H1 (cell line): ENCODE measurements around the gene STXBP4. TPM values are rescaled to one million over a fixed set of nuclear protein-coding genes. Genes with fewer than 3 reads are reported as not detected.

ENCODE experiments used
- CTCF ChIA-PET: fragments of 300-600 bp; sonication (Branson Sonifier 250); formaldehyde crosslinking; loops from one replicate; lab custom pipeline; 2021; ENCODE audit not compliant: partially characterized antibody; lab: Charles Lee
- POLR2A ChIA-PET: fragments of 300-600 bp; sonication (Branson Sonifier 250); formaldehyde crosslinking; loops from one replicate; lab custom pipeline; 2021; ENCODE audit warnings: inconsistent platforms; ENCODE audit not compliant: partially characterized antibody; lab: Charles Lee
- DNase-seq, 2 experiments: peaks; one replicate each; pipeline versions ENCODE4 v3.0.0 to v3.0.0-alpha.2; 2010 to 2022; ENCODE audit warnings: low spot score in 2 of 2, low read depth in 1 of 2, mixed read lengths in 1 of 2
- FAIRE-seq: peaks from 2 replicates; lab custom pipeline; 2011; peaks lifted over from hg19 to GRCh38; lab: Jason Lieb, UNC
- H2AFZ ChIP-seq: 2 replicates; pipeline ENCODE4 v1.8.1; 2012; ENCODE audit warnings: low read length, inconsistent platforms
- H2AK5ac ChIP-seq: 2 replicates; pipeline ENCODE4 v1.6.1; 2013; ENCODE audit warnings: low read depth, low read length
- H2BK120ac ChIP-seq: replicated peaks from 2 replicates; pipeline ENCODE3; 2013; ENCODE audit warnings: low read depth, low read length, inconsistent platforms
- H2BK12ac ChIP-seq: 2 replicates; pipeline ENCODE4 v1.6.1; 2013; ENCODE audit warnings: low read depth, low read length
- H2BK15ac ChIP-seq: 2 replicates; pipeline ENCODE4 v1.6.1; 2013; ENCODE audit warnings: low read length
- H2BK20ac ChIP-seq: 2 replicates; pipeline ENCODE4 v1.6.1; 2013; ENCODE audit warnings: low read length
- H2BK5ac ChIP-seq: 2 replicates; pipeline ENCODE4 v1.6.1; 2013; ENCODE audit warnings: low read depth, low read length
- H3K14ac ChIP-seq: 2 replicates; pipeline ENCODE4 v1.6.1; 2013; ENCODE audit warnings: inconsistent platforms; ENCODE audit not compliant: insufficient read length
- H3K18ac ChIP-seq: 2 replicates; pipeline ENCODE4 v1.6.1; 2013; ENCODE audit warnings: low read length; ENCODE audit errors: extremely low read depth
- H3K23ac ChIP-seq: 2 replicates; pipeline ENCODE4 v1.6.1; 2013; ENCODE audit warnings: inconsistent platforms; ENCODE audit not compliant: insufficient read length
- H3K23me2 ChIP-seq: 2 replicates; pipeline ENCODE4 v1.6.1; 2013; ENCODE audit warnings: low read depth, low read length
- H3K27ac ChIP-seq: 2 replicates; pipeline ENCODE4 v1.6.1; 2011; ENCODE audit warnings: low read depth, low read length, inconsistent platforms
- H3K27me3 ChIP-seq, 4 experiments: replicated peaks in 1 of 4; 1 replicate in 1 of 4; 2 replicates in 3 of 4; pipeline versions ENCODE4 v1.6.1 to v1.8.1; 2011 to 2013; ENCODE audit warnings: low read length in 3 of 4, mild to moderate bottlenecking in 3 of 4, inconsistent platforms in 2 of 4, mixed read lengths in 2 of 4, moderate library complexity in 1 of 4; ENCODE audit not compliant: control insufficient read depth in 3 of 4, insufficient read depth in 3 of 4; ENCODE audit errors: extremely low read depth in 1 of 4
- H3K36me3 ChIP-seq, 4 experiments: 2 replicates each; pipeline versions ENCODE4 v1.6.1 to v1.8.1; 2011 to 2013; ENCODE audit warnings: mild to moderate bottlenecking in 4 of 4, low read length in 3 of 4, moderate library complexity in 2 of 4, control low read depth in 1 of 4, inconsistent platforms in 1 of 4; ENCODE audit not compliant: insufficient read depth in 4 of 4, control insufficient read depth in 2 of 4
- H3K4ac ChIP-seq: replicated peaks from 2 replicates; pipeline ENCODE3; 2013; ENCODE audit warnings: low read length, low read depth, mixed read lengths, inconsistent platforms; ENCODE audit not compliant: insufficient read length
- H3K4me1 ChIP-seq, 4 experiments: replicated peaks in 1 of 4; 1 replicate in 1 of 4; 2 replicates in 3 of 4; pipeline versions ENCODE4 v1.6.1 to v1.8.1; 2011 to 2013; ENCODE audit warnings: low read length in 3 of 4, inconsistent platforms in 2 of 4, mixed read lengths in 1 of 4; ENCODE audit not compliant: insufficient read depth in 4 of 4, control insufficient read depth in 3 of 4
- H3K4me2 ChIP-seq, 2 experiments: 2 replicates each; pipeline versions ENCODE4 v1.6.1 to v1.8.1; 2011 to 2013; ENCODE audit warnings: low read depth in 2 of 2, low read length in 2 of 2, control low read depth in 1 of 2, inconsistent platforms in 1 of 2, mild to moderate bottlenecking in 1 of 2; ENCODE audit not compliant: insufficient read depth in 1 of 2
- H3K4me3 ChIP-seq, 4 experiments: fragments of 200-600, 300-600 bp in 1 of 4; sonication (generic), shearing (Covaris generic), sonication (Bioruptor Twin) in 1 of 4; 2 replicates each; pipeline versions ENCODE4 v1.5.1 to v1.8.1; 2011 to 2016; ENCODE audit warnings: low read length in 4 of 4, low read depth in 3 of 4, control low read depth in 2 of 4, inconsistent platforms in 2 of 4, mild to moderate bottlenecking in 2 of 4, mixed read lengths in 1 of 4, moderate library complexity in 1 of 4; ENCODE audit not compliant: insufficient read depth in 2 of 4; ENCODE audit errors: extremely low read depth in 1 of 4
- H3K56ac ChIP-seq: replicated peaks from 2 replicates; pipeline ENCODE3; 2013; ENCODE audit warnings: low read depth, mild to moderate bottlenecking, mixed read lengths, low read length, inconsistent platforms; ENCODE audit not compliant: insufficient read length
- H3K79me1 ChIP-seq: 2 replicates; pipeline ENCODE4 v1.6.1; 2013; ENCODE audit warnings: low read depth, low read length, control low read depth
- H3K79me2 ChIP-seq, 2 experiments: 2 replicates each; pipeline versions ENCODE4 v1.6.1 to v1.8.1; 2012 to 2013; ENCODE audit warnings: low read length in 2 of 2, mild to moderate bottlenecking in 2 of 2, inconsistent platforms in 1 of 2; ENCODE audit not compliant: insufficient read depth in 2 of 2, control insufficient read depth in 1 of 2
- H3K9ac ChIP-seq, 4 experiments: replicated peaks in 1 of 4; 1 replicate in 1 of 4; 2 replicates in 3 of 4; pipeline versions ENCODE4 v1.6.1 to v1.8.1; 2011 to 2013; ENCODE audit warnings: low read depth in 3 of 4, low read length in 3 of 4, control low read depth in 2 of 4, mild to moderate bottlenecking in 2 of 4, moderate library complexity in 2 of 4, inconsistent platforms in 1 of 4; ENCODE audit errors: extremely low read depth in 1 of 4
- H3K9me3 ChIP-seq, 2 experiments: 2 replicates each; pipeline versions ENCODE4 v1.6.1 to v1.8.1; 2012 to 2013; ENCODE audit warnings: mild to moderate bottlenecking in 2 of 2, moderate library complexity in 2 of 2, control low read depth in 1 of 2, inconsistent platforms in 1 of 2, low read depth in 1 of 2, low read length in 1 of 2, mixed read lengths in 1 of 2; ENCODE audit not compliant: insufficient read depth in 2 of 2
- H4K20me1 ChIP-seq, 2 experiments: replicated peaks in 1 of 2; 2 replicates each; pipeline versions ENCODE3 to v1.8.1; 2011 to 2013; ENCODE audit warnings: inconsistent platforms in 2 of 2, low read length in 2 of 2, mild to moderate bottlenecking in 1 of 2; ENCODE audit not compliant: insufficient read depth in 2 of 2, control insufficient read depth in 1 of 2
- H4K5ac ChIP-seq: 2 replicates; pipeline ENCODE4 v1.6.1; 2013; ENCODE audit warnings: low read length, low read depth, mixed read lengths, inconsistent platforms; ENCODE audit not compliant: insufficient read length
- H4K8ac ChIP-seq: 2 replicates; pipeline ENCODE4 v1.8.0; 2013; ENCODE audit warnings: mild to moderate bottlenecking, moderate library complexity, low read length, inconsistent platforms; ENCODE audit not compliant: insufficient read depth; ENCODE audit errors: extremely low read depth
- H4K91ac ChIP-seq: replicated peaks from 2 replicates; pipeline ENCODE3; 2013; ENCODE audit warnings: low read length, mixed read lengths, inconsistent platforms; ENCODE audit not compliant: insufficient read length
- BACH1 ChIP-seq: IDR thresholded peaks from 2 replicates; pipeline ENCODE4 v1.6.1; 2012; ENCODE audit warnings: low read length, improper control_type of control experiment
- BCL11A ChIP-seq, 2 experiments: IDR thresholded peaks; one replicate each; pipeline ENCODE4 v1.6.1; 2011; ENCODE audit warnings: low read depth in 2 of 2, low read length in 2 of 2, mild to moderate bottlenecking in 2 of 2
- EP300 ChIP-seq, 2 experiments: IDR thresholded peaks; 1 replicate in 1 of 2; 2 replicates in 1 of 2; pipeline ENCODE4 v1.6.1; 2011 to 2012; ENCODE audit warnings: low read depth in 2 of 2, low read length in 2 of 2, mild to moderate bottlenecking in 2 of 2, borderline replicate concordance in 1 of 2, inconsistent platforms in 1 of 2, moderate library complexity in 1 of 2
- EZH2 ChIP-seq: fragments of 200-600 bp; sonication (generic); IDR thresholded peaks from 2 replicates; pipeline ENCODE4 v1.7.1; 2012; ENCODE audit warnings: low read depth, mild to moderate bottlenecking, moderate library complexity, low read length, inconsistent platforms; ENCODE audit not compliant: severe bottlenecking
- GABPA ChIP-seq: IDR thresholded peaks from 2 replicates; pipeline ENCODE4 v1.6.1; 2011; ENCODE audit warnings: mild to moderate bottlenecking, low read length, moderate library complexity, borderline replicate concordance; ENCODE audit not compliant: insufficient read depth
- JUN ChIP-seq: IDR thresholded peaks from 2 replicates; pipeline ENCODE4 v1.6.1; 2011; ENCODE audit warnings: low read depth, mild to moderate bottlenecking, improper control_type of control experiment, low read length
- KDM4A ChIP-seq: IDR thresholded peaks from one replicate; pipeline ENCODE4 v1.7.1; 2012; ENCODE audit warnings: low read depth, mild to moderate bottlenecking, moderate library complexity, low read length, inconsistent platforms; ENCODE audit not compliant: severe bottlenecking
- MAFK ChIP-seq: IDR thresholded peaks from 2 replicates; pipeline ENCODE4 v1.6.1; 2012; ENCODE audit warnings: low read depth, mild to moderate bottlenecking, improper control_type of control experiment, low read length
- WGBS, 2 experiments: shearing (Covaris generic) in 1 of 2; methylation state at CpG; one replicate each; pipeline versions ENCODE4 v1.1.6 to v1.1.7; 2013 to 2015; ENCODE audit warnings: low lambda C conversion rate in 2 of 2, mixed read lengths in 2 of 2, inconsistent platforms in 1 of 2, low coverage in 1 of 2, missing lambda C conversion rate in 1 of 2; ENCODE audit not compliant: insufficient replicate concordance in 2 of 2, insufficient coverage in 1 of 2, insufficient read length in 1 of 2; ENCODE audit errors: extremely low coverage in 1 of 2, missing lambda C conversion rate in 1 of 2; 5-methylcytosine and 5-hydroxymethylcytosine counted together
- long read RNA-seq, 2 experiments: library from RNA in 1 of 2; library from capped mRNA in 1 of 2; stranded (forward); transcript quantifications; one replicate each; pipeline ENCODE4 v2.0.0, GENCODE V29; 2021; ENCODE audit warnings: inconsistent platforms in 1 of 2
- polyA minus RNA-seq, 3 experiments: library from RNA; depleted of rRNA, polyadenylated mRNA; stranded (reverse); fragments of >200 nt; gene quantifications; 1 replicate in 2 of 3; 2 replicates in 1 of 3; pipeline ENCODE4 v1.2.3, GENCODE V29; 2011
- polyA plus RNA-seq, 7 experiments: library from polyadenylated mRNA; depleted of rRNA in 3 of 7; stranded (reverse) in 5 of 7; unstranded in 2 of 7; fragments of >200 nt in 5 of 7; fragments of 200-250 nt in 2 of 7; gene quantifications; 1 replicate in 5 of 7; 2 replicates in 1 of 7; 4 replicates in 1 of 7; pipeline versions ENCODE4 v1.2.1 to v1.2.3, GENCODE V29; 2011 to 2013; ENCODE audit warnings: missing spikeins in 2 of 7, mixed read lengths in 2 of 7
- total RNA-seq: library from RNA; stranded (reverse); fragmentation: NEBNext Ultra II Directional; extraction: Animal tissue kit (Norgen Biotek cat#: 25700); gene quantifications from 2 replicates; pipeline ENCODE4 v1.2.1, GENCODE V29; 2021

STXBP4 gene
- 18.2 and 18.5 TPM in 2 replicates for total RNA-seq
- polyA plus RNA-seq (2011; rRNA removed) = 1.8 and 3.2 TPM in 2 replicates
- polyA plus RNA-seq (2011; cell fraction: cytosol; rRNA removed) = 4.4 TPM
- polyA plus RNA-seq (2011; cell fraction: nucleus; rRNA removed) = 2.7 TPM
- polyA plus RNA-seq (2012, experiment 1 of 2) = 2.3 to 7.0 TPM (median 3.7 TPM) in 4 replicates
- polyA plus RNA-seq (2012, experiment 2 of 2) = 0.59 TPM
- 7.8 TPM for polyA plus RNA-seq (2013, experiment 1 of 2)
- polyA plus RNA-seq (2013, experiment 2 of 2) = 6.7 TPM
- polyA minus RNA-seq (2011; rRNA and poly(A)+ RNA removed) = 11.1 and 15.4 TPM in 2 replicates
- 3.7 TPM for polyA minus RNA-seq (2011; cell fraction: cytosol; rRNA and poly(A)+ RNA removed)
- polyA minus RNA-seq (2011; cell fraction: nucleus; rRNA and poly(A)+ RNA removed) = 30.1 TPM
- long read RNA-seq, experiment 1, partial matches to known transcripts = 2 of 7 reads
- long read RNA-seq, experiment 1, other reads (novel, unspliced or antisense) = 5 of 7 reads
- long read RNA-seq, experiment 2, full-length matches to known transcripts = 1 of 10 reads
- long read RNA-seq, experiment 2, partial matches to known transcripts = 6 of 10 reads
- long read RNA-seq, experiment 2, other reads (novel, unspliced or antisense) = 3 of 10 reads

GRCh38 chr17:54968262-54968987, at the start of gene STXBP4, which contains the start of gene COX11:
STXBP4 (plus strand) TSS chr17:54968765; CDS start chr17:54986220, 17,455 bp downstream.
COX11 (minus strand) TSS chr17:54968654; CDS start chr17:54968646, 8 bp downstream.
- H4K5ac ChIP-seq = peak within 1 kb of the TSS; percentile 95
- 1% methylated on average over 54 of the region's 57 CpGs; no CpG with 5 or more reads in 1 of the 2 experiments for WGBS, 2 experiments
- peaks cover 0 to 8% (median 0%) of the 10 kb centered on the region in 4 experiments; a peak in 2 of 7 replicates for H3K4me1 ChIP-seq
- peak within 1 kb of the TSS; percentile 70; the same call in 1 of the 2 replicates for H2AFZ ChIP-seq
- DNase-seq = peak; percentile 93 to 96
- no peaks in the 10 kb centered on the region for H3K9me3 ChIP-seq
- H3K4me3 ChIP-seq = peak within 1 kb of the TSS; percentile 85 to 96 (median 89)
- no peaks in the 10 kb centered on the region for H4K20me1 ChIP-seq
- H4K8ac ChIP-seq = peak within 1 kb of the TSS; percentile 94; the same call in 1 of the 2 replicates
- peak within 1 kb of the TSS; percentile 86; the same call in 1 of the 2 replicates for H2BK12ac ChIP-seq
- peak within 1 kb of the TSS; percentile 97 for H4K91ac ChIP-seq
- no peak within 1 kb of the TSS for H3K23ac ChIP-seq
- H3K79me1 ChIP-seq = peaks cover 5% of the 10 kb centered on the region; the same call in 1 of the 2 replicates
- peak within 1 kb of the TSS; percentile 83 for H3K27ac ChIP-seq
- H3K27me3 ChIP-seq = no peaks in the 10 kb centered on the region
- H3K18ac ChIP-seq = peak within 1 kb of the TSS; percentile 91
- peak within 1 kb of the TSS; percentile 67; the same call in 1 of the 2 replicates for H2BK15ac ChIP-seq
- CTCF ChIA-PET = no interaction called here
- POLR2A ChIA-PET = interaction anchor here (0.9 to 1.5 kb wide), 5 partner anchors 13 to 54 kb away, joined by 3 to 7 read pairs (median 4); no protein-coding TSS in a partner anchor
- H3K9ac ChIP-seq = peak within 1 kb of the TSS; percentile 87 to 98 (median 96)
- peak within 1 kb of the TSS; percentile 75 for H3K4ac ChIP-seq
- peak within 1 kb of the TSS; percentile 78 to 83 for H3K4me2 ChIP-seq
- H3K79me2 ChIP-seq = peaks cover 0 to 72% of the 10 kb centered on the region in 2 experiments; a peak in 2 of 4 replicates
- H3K36me3 ChIP-seq = peaks cover 3 to 17% (median 11%) of the 10 kb centered on the region in 4 experiments; a peak in 6 of 8 replicates
- no peak within 1 kb of the TSS; the same call in 1 of the 2 replicates for H2AK5ac ChIP-seq
- H3K14ac ChIP-seq = peak within 1 kb of the TSS; percentile 67
- no peak within 1 kb of the TSS for H2BK120ac ChIP-seq
- H3K56ac ChIP-seq = peak within 1 kb of the TSS; percentile 89
- H3K23me2 ChIP-seq = peaks cover 7% of the 10 kb centered on the region; the same call in 1 of the 2 replicates
- no peak for FAIRE-seq
- H2BK20ac ChIP-seq = no peak within 1 kb of the TSS
- peak within 1 kb of the TSS; percentile 89 for H2BK5ac ChIP-seq
- TF ChIP-seq EZH2 = no peak
- TF ChIP-seq EP300 (IDR thresholded peaks at IDR 0.05; ENCODE audit: borderline replicate concordance in 1 of 2, low read depth in 2 of 2, low read length in 2 of 2) = no peak
- TF ChIP-seq BACH1 = peak; percentile 31; the same call in 1 of the 2 replicates
- TF ChIP-seq JUN = no peak
- TF ChIP-seq GABPA = no peak
- TF ChIP-seq BCL11A (IDR thresholded peaks at IDR 0.05; ENCODE audit: low read depth in 2 of 2, low read length in 2 of 2) = no peak
- peak; percentile 99 for TF ChIP-seq KDM4A
- TF ChIP-seq MAFK = no peak
